ES-I3 (cell line): ENCODE measurements around the gene PARP12.

Experiments used
- H3K36me3 ChIP-seq: 2 replicates; pipeline ENCODE4 v1.6.1; 2013; ENCODE audit warnings: mild to moderate bottlenecking, low read length, control low read depth, moderate library complexity; ENCODE audit not compliant: insufficient read depth
- H3K4me1 ChIP-seq: 2 replicates; pipeline ENCODE4 v1.6.1; 2013; ENCODE audit warnings: mild to moderate bottlenecking, control low read depth, low read length; ENCODE audit not compliant: insufficient read depth
- H3K9ac ChIP-seq: 2 replicates; pipeline ENCODE4 v1.6.1; 2013; ENCODE audit warnings: low read depth, mild to moderate bottlenecking, low read length, moderate library complexity
- H3K9me3 ChIP-seq: 2 replicates; pipeline ENCODE4 v1.6.1; 2013; ENCODE audit warnings: mild to moderate bottlenecking, low read length, moderate library complexity; ENCODE audit not compliant: control insufficient read depth, insufficient read depth

PARP12 gene

DNA sequence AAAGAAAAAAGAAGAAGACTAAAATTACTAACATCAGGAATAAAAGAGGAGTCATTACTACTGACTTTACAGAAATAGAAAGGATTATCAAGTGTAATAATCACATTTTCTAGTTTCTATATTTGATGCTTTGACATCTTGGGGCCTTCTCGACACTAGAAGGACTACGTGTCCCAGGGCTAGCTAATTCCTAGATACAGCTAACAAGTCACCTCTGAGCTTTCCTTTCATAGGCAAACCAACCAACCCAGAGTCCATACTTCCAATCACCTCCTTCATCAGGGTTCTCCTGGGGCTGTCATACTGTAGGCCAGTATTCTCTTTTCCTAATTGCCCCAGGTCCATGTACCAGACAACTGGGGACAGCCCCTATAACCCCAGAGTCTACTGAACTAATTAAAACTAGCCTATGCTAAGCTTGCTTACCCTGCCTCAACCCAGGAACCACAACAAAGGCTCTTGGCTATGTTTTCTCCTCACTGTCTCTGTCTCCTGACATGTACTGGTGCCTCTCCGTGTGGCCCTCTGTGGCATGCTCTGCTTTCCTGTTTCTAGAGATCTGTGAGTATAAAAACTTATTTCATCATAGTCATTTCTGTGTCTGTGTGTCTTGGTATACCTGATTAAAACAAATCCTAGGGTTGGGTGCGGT is 6.7 kb upstream of the PARP12 start:
- Histone ChIP-seq H3K4me1 (no peaks in the 10 kb centered on the region), H3K9me3 (no peaks in the 10 kb centered on the region), H3K9ac (no peak overlapping the region), H3K36me3 (no peaks in the 10 kb centered on the region)

DNA sequence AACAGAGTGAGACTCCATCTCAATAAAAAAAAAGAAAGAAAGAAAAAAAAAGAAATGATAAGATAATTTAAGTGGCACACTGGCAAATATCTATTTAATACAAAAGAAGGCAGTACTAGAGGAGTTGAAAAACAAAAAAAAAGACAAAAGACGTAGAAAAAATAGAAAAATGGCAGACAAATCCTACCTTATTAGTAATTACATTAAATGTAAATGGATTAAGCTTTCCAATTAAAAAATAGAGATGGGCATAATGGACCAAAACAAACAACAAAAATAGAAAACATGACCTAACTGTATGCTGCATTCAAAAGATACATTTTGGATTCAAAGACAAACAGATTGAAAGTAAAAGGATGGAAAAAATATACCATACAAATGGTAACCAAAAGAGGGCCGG is 5.3 kb upstream of the PARP12 start:
- H3K36me3 ChIP-seq: no peaks in the 10 kb centered on the region

DNA sequence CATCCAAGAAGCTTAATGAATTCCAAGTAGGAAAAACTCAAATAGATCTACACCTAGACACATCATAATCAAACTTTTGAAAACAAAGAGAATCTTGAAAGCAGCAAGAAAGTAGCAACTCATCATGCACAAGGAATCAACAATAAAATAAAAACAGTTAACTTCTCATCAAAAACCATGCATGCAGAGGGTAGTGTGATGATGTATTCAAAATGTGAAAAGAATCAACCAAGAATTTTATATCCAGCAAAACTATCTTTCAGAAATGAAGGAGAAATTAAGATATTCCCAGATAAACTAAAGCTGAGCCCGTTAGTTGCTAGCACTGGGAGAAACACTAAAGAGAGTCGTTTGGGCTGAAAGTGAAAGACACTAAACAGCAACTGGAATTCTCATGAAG is 4.3 kb upstream of the PARP12 start:
- Histone ChIP-seq H3K4me1 (no peaks in the 10 kb centered on the region), H3K36me3 (no peaks in the 10 kb centered on the region), H3K9ac (no peak overlapping the region), H3K9me3 (no peaks in the 10 kb centered on the region)

More for the DNA sequence above, 5.3 kb upstream of the PARP12 start:
- no peaks in the 10 kb centered on the region for H3K4me1 ChIP-seq
- no peaks in the 10 kb centered on the region for H3K9me3 ChIP-seq
- no peak overlapping the region for H3K9ac ChIP-seq

DNA sequence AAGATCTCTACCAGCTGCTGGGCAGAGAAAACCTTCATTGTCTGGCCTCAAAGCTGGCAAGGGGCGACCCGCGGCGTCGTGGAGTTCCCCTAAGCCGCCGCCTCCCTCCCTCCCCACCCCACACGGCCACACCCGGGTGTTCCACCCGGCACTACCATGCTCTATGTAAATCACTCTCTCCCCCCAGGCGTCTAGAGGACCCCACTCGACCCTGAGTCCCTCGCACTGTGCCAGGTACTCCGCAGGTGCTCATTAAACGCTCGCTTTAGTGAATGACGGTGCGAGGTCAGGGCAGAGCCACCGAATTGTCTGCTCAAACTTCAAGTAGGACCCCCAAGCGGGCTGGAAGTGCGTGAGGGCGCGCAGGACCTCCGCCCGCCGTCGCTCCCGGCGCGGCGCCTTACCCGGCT is 628 bp downstream of the PARP12 start:
- no peaks in the 10 kb centered on the region for H3K9me3 ChIP-seq
- no peaks in the 10 kb centered on the region for H3K36me3 ChIP-seq
- peak overlapping the region; percentile 77 for H3K9ac ChIP-seq
- no peaks in the 10 kb centered on the region for H3K4me1 ChIP-seq

DNA sequence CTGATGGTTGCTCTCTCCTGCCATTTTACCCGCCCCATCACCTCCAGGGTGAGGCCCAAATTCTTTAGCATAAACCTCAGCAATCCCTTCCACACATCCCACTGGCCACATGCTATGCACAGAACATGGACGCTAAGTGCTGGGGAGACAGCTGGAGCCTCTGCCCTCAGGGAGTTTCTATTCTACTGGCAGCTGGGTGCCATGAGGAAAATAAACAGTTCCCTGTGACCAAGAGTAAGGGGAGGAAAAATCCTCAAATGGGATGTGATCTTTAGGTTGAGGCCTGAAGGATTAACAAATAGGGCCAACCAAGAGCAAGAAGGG is 1.2 kb downstream of the PARP12 start:
- Histone ChIP-seq H3K4me1 (no peaks in the 10 kb centered on the region), H3K36me3 (no peaks in the 10 kb centered on the region), H3K9me3 (no peaks in the 10 kb centered on the region), H3K9ac (no peak overlapping the region)

GRCh38 chr7:140060788-140061606 is 1.8 kb downstream of the PARP12 start:
- no peaks in the 10 kb centered on the region for H3K9me3 ChIP-seq
- no peak overlapping the region for H3K9ac ChIP-seq
- no peaks in the 10 kb centered on the region for H3K4me1 ChIP-seq
- H3K36me3 ChIP-seq: no peaks in the 10 kb centered on the region

DNA sequence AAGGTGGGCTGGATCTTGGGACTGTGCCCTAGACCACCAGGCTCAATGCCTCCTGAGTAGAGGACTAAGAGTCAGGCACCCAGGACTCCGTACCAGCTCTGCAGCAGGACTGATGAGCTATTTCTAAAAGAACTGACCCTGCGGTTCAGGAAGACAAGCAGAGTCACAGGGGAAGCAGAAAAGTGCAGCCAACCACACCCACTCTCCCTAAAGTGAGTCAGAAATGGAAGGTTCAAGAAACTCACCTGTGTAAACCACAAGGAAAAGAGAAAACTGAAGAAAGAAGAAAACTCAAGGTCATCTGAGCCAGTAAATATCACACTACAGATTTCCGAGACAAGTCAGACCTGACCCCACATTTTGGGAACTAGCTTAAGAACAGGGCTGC is 2.5 kb downstream of the PARP12 start:
- Histone ChIP-seq H3K9me3 (no peaks in the 10 kb centered on the region), H3K36me3 (no peaks in the 10 kb centered on the region), H3K4me1 (no peaks in the 10 kb centered on the region), H3K9ac (no peak overlapping the region)

DNA sequence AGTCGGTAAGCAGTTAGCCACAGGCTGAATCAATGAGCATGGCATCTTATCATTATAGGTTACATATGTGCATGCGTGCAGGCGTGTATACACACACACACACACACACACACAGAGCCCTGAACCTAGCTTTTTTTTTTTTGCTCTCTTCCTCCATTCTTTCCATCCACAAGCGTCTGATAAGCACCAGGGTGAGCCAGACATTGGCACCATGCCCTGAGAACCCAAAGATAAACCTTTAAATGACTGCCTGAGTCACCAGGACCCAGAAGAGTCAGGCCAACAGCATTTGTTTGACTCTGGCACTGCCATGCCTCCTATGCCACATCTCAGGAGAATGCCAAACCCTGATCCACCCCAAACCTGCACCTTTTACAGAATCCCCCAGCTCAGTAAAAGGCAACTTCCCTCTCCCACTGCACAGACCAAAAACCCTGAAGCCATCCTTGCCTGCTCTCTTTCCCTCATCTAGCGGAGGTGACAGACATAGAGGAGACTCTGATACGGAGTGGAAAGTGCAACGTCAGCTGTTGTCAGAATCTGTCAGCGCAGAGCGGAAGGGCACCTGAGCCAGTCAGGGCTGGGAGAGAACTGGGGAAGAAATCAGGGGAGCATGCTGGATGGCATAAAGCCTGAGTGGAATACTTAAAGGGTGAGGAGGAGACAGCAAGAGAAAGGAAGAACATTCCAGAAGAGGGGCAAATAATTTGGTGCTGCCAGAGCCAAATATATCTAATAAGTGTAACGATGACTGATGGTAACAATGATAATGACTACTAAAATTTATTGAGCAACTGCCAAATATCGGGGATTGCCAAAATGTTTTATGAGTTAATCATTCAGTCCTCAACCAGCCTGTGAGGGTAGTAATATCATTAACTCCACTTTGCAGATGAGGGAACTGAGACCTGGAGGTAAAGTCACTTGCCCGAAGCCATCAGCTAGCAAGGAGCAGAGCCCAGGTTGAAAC is 3.2 kb downstream of the PARP12 start:
- Histone ChIP-seq H3K36me3 (peaks cover under 1% of the 10 kb centered on the region; the same call in 1 of the 2 replicates), H3K4me1 (no peaks in the 10 kb centered on the region), H3K9me3 (no peaks in the 10 kb centered on the region), H3K9ac (no peak overlapping the region)

GRCh38 chr7:140058517-140058916 is 4.2 kb downstream of the PARP12 start:
- Histone ChIP-seq H3K9me3 (no peaks in the 10 kb centered on the region), H3K36me3 (peaks cover 2% of the 10 kb centered on the region; the same call in 1 of the 2 replicates), H3K4me1 (no peaks in the 10 kb centered on the region), H3K9ac (no peak overlapping the region)

DNA sequence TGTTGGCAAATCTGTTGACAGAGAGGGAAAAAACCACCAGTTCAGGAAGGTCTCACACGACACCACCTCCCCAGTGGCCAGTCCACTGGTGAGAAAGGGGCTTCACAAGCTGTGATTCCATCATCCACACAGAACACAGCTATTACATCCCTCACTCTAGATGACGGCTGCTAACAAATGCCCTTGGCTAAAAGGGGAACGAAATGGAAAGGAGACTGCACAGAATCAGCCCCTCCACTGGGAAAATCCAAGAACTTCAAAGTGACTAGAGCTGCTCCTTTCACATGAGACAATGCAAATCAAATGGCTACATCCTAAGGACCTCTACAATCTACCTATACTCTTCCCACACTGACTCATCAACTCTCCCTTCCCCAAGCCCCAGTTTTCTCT is 5.6 kb downstream of the PARP12 start:
- Histone ChIP-seq H3K9ac (no peak overlapping the region), H3K36me3 (peaks cover 2% of the 10 kb centered on the region; the same call in 1 of the 2 replicates), H3K4me1 (no peaks in the 10 kb centered on the region), H3K9me3 (no peaks in the 10 kb centered on the region)

DNA sequence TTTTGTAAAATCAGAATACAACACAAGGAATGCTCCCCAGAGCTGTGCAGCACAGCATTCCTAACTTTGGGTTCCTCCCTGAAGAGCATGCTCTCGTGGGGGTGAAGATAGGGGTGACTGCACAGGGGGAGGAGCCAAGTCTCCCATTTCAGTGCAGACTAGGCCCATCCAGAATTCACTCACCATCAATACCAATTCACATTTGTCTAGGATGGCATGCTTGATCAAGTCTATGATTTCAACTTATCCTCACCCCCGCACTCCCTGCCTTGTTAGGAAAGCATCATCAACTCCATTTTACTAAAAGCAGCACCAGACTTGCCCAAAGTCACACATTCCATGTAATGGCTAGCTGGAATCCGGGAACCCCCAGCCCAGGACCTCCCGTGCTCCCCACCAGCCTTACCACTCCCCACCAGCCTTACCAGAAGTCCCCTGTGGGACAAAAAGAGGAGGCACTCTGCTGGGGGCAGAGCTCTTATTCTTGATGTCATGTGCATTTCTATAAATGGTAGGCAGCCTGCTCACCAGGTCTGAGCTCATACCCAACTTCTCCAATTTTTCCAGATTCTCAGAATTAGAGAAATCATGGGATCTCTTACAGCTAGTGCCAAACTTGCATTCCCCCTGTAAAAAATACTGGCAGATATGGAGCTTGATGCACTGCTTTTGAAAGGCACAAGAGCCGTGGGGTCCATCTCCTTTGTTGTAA is 6.2 kb downstream of the PARP12 start:
- H3K9ac ChIP-seq: no peak overlapping the region
- no peaks in the 10 kb centered on the region for H3K4me1 ChIP-seq
- H3K9me3 ChIP-seq: no peaks in the 10 kb centered on the region
- peaks cover 2% of the 10 kb centered on the region; the same call in 1 of the 2 replicates for H3K36me3 ChIP-seq

DNA sequence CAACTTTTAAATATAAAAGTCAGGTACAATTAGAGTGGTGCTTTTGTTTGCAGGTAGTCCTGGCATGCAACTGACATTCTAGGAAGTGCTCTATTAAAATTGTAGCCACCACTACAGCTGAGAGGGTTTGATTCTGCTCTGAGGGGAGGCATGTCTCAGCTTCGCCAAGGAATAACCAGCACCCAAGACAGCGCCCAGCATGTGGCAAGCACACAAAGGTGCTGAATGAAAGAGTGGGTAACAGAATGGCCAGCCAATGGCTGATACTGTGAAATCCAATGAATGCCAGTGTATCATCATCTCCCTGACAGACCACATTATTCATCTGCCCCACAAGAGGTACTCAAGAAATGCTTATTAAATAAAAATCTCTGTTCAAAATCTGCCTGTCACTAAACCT is 6.9 kb downstream of the PARP12 start:
- Histone ChIP-seq H3K4me1 (no peaks in the 10 kb centered on the region), H3K9me3 (no peaks in the 10 kb centered on the region), H3K36me3 (peaks cover 2% of the 10 kb centered on the region; the same call in 1 of the 2 replicates), H3K9ac (no peak overlapping the region)

- Histone ChIP-seq H3K36me3 (peaks cover 2% of the 10 kb centered on the region; the same call in 1 of the 2 replicates), H3K9me3 (no peaks in the 10 kb centered on the region), H3K9ac (no peak overlapping the region), H3K4me1 (no peaks in the 10 kb centered on the region)
Measured at GRCh38 chr7:140054751-140055150, 8.0 kb downstream of the PARP12 start.
